CD4-positive, CD25-positive, alpha-beta regulatory T cell (primary cell): ENCODE measurements around the gene ANXA5. TPM values are rescaled to one million over a fixed set of nuclear protein-coding genes. Genes with fewer than 3 reads are reported as not detected.

Source experiments
- ATAC-seq, 2 donors: fragments of 150-1000 bp; cut with Tn5 transposase; one replicate each; pipeline ENCODE4 v1.10.0; 2021; ENCODE audit warnings: low read depth in 2 of 2, moderate number of reproducible peaks in 2 of 2, moderate library complexity in 1 of 2
- DNase-seq, 3 donors: peaks; one replicate each; pipeline versions ENCODE4 v3.0.0 to v3.0.0-alpha.2; 2012 to 2022; ENCODE audit warnings: mixed read lengths in 1 of 3
- H3K27ac ChIP-seq: one replicate; pipeline ENCODE4 v1.7.0; 2013; ENCODE audit warnings: mild to moderate bottlenecking, low read length; ENCODE audit not compliant: insufficient read depth, poor library complexity, severe bottlenecking
- H3K27me3 ChIP-seq: one replicate; pipeline ENCODE4 v1.7.0; 2013; ENCODE audit warnings: low read length; ENCODE audit not compliant: control insufficient read depth, insufficient read depth
- H3K36me3 ChIP-seq: one replicate; pipeline ENCODE4 v1.7.0; 2013; ENCODE audit warnings: mild to moderate bottlenecking, low read length, moderate library complexity; ENCODE audit not compliant: control insufficient read depth, insufficient read depth
- H3K4me1 ChIP-seq: 2 replicates; pipeline ENCODE4 v1.7.0; 2013; ENCODE audit warnings: mild to moderate bottlenecking, low read length; ENCODE audit not compliant: insufficient read depth, control insufficient read depth, poor library complexity, severe bottlenecking
- H3K4me3 ChIP-seq: one replicate; pipeline ENCODE4 v1.7.0; 2013; ENCODE audit warnings: low read depth, mild to moderate bottlenecking, low read length, moderate library complexity
- H3K9me3 ChIP-seq, 2 experiments: 1 replicate in 1 of 2; 2 replicates in 1 of 2; pipeline ENCODE4 v1.7.0; 2013; ENCODE audit warnings: low read length in 2 of 2, mild to moderate bottlenecking in 1 of 2, moderate library complexity in 1 of 2; ENCODE audit not compliant: control insufficient read depth in 2 of 2
- H3K27ac Mint-ChIP-seq, 3 donors: one replicate each; pipeline ENCODE4 v1.8.0; 2020 to 2022; ENCODE audit warnings: mild to moderate bottlenecking in 3 of 3, mixed read lengths in 3 of 3, moderate library complexity in 2 of 3
- H3K27me3 Mint-ChIP-seq: one replicate; pipeline ENCODE4 v1.8.0; 2022; ENCODE audit warnings: mild to moderate bottlenecking, mixed read lengths
- H3K36me3 Mint-ChIP-seq: one replicate; pipeline ENCODE4 v1.8.0; 2020; ENCODE audit warnings: mixed read lengths
- H3K4me1 Mint-ChIP-seq, 4 donors: one replicate each; pipeline ENCODE4 v1.8.0; 2020 to 2022; ENCODE audit warnings: mixed read lengths in 4 of 4, mild to moderate bottlenecking in 1 of 4
- H3K4me3 Mint-ChIP-seq, 4 donors: one replicate each; pipeline ENCODE4 v1.8.0; 2020 to 2022; ENCODE audit warnings: mild to moderate bottlenecking in 4 of 4, mixed read lengths in 4 of 4, moderate library complexity in 3 of 4
- H3K9me3 Mint-ChIP-seq, 7 donors: one replicate each; pipeline ENCODE4 v1.8.0; 2020 to 2022; ENCODE audit warnings: mixed read lengths in 7 of 7, mild to moderate bottlenecking in 3 of 7, moderate library complexity in 2 of 7
- polyA plus RNA-seq, 4 donors: library from polyadenylated mRNA; unstranded; fragments of 300-500 nt; fragmentation: Illumina TruSeq; gene quantifications; one replicate each; pipeline ENCODE4 v1.2.3, GENCODE V29; 2021
- total RNA-seq: library from RNA; stranded (reverse); gene quantifications from one replicate; pipeline ENCODE4 v1.2.3, GENCODE V29; 2022

ANXA5 gene
- total and polyA plus RNA-seq, 5 donors from 2014 or later: 125 to 380 (median 226) TPM

GRCh38 chr4:121653986-121654385, 42.8 kb downstream of the ANXA5 start:
- H3K36me3 Mint-ChIP-seq: no peaks in the 10 kb centered on the region
- Histone ChIP-seq H3K27ac (no peak overlapping the region), H3K9me3 (no peaks in the 10 kb centered on the region), H3K4me1 (no peaks in the 10 kb centered on the region), H3K27me3 (no peaks in the 10 kb centered on the region), H3K4me3 (no peak overlapping the region), H3K36me3 (no peaks in the 10 kb centered on the region)
- H3K4me3 Mint-ChIP-seq: no peak overlapping the region
- H3K27me3 Mint-ChIP-seq: peaks cover 11% of the 10 kb centered on the region
- ATAC-seq (no peak), DNase-seq (no peak)
- no peak overlapping the region for H3K27ac Mint-ChIP-seq
- H3K4me1 Mint-ChIP-seq: no peaks in the 10 kb centered on the region
- H3K9me3 Mint-ChIP-seq: peaks cover 0 to 2% (median 0%) of the 10 kb centered on the region in 7 donors

GRCh38 chr4:121653214-121653613, 43.6 kb downstream of the ANXA5 start:
- no peak for DNase-seq
- H3K27ac ChIP-seq: no peak overlapping the region
- peaks cover 0 to 2% (median 0%) of the 10 kb centered on the region in 7 donors for H3K9me3 Mint-ChIP-seq
- no peak overlapping the region for H3K27ac Mint-ChIP-seq
- no peak overlapping the region for H3K4me3 Mint-ChIP-seq
- no peaks in the 10 kb centered on the region for H3K36me3 Mint-ChIP-seq
- H3K36me3 ChIP-seq: no peaks in the 10 kb centered on the region
- H3K9me3 ChIP-seq: no peaks in the 10 kb centered on the region
- H3K4me1 ChIP-seq: no peaks in the 10 kb centered on the region
- H3K27me3 Mint-ChIP-seq: peaks cover 11% of the 10 kb centered on the region
- no peaks in the 10 kb centered on the region for H3K4me1 Mint-ChIP-seq
- ATAC-seq: no peak
- no peaks in the 10 kb centered on the region for H3K27me3 ChIP-seq
- H3K4me3 ChIP-seq: no peak overlapping the region

GRCh38 chr4:121651597-121651996, 45.2 kb downstream of the ANXA5 start:
- Mint-ChIP-seq H3K27me3 (peaks cover 11% of the 10 kb centered on the region), H3K36me3 (no peaks in the 10 kb centered on the region), H3K27ac (no peak overlapping the region), H3K9me3 (peaks cover 0 to 2% (median 0%) of the 10 kb centered on the region in 7 donors), H3K4me1 (no peaks in the 10 kb centered on the region), H3K4me3 (no peak overlapping the region)
- DNase-seq (no peak), ATAC-seq (no peak)
- Histone ChIP-seq H3K4me3 (no peak overlapping the region), H3K27me3 (no peaks in the 10 kb centered on the region), H3K4me1 (no peaks in the 10 kb centered on the region), H3K36me3 (no peaks in the 10 kb centered on the region), H3K27ac (no peak overlapping the region), H3K9me3 (no peaks in the 10 kb centered on the region)

GRCh38 chr4:121650741-121651140, 46.0 kb downstream of the ANXA5 start:
- H3K9me3 Mint-ChIP-seq: peaks cover 0 to 2% (median 0%) of the 10 kb centered on the region in 7 donors

GRCh38 chr4:121648516-121648915, 48.3 kb downstream of the ANXA5 start:
- H3K27ac ChIP-seq: no peak overlapping the region
- H3K36me3 ChIP-seq: no peaks in the 10 kb centered on the region
- Mint-ChIP-seq H3K4me3 (no peak overlapping the region), H3K9me3 (peaks cover 0 to 2% (median 0%) of the 10 kb centered on the region in 7 donors), H3K4me1 (no peaks in the 10 kb centered on the region), H3K27ac (no peak overlapping the region), H3K36me3 (no peaks in the 10 kb centered on the region), H3K27me3 (peaks cover 24% of the 10 kb centered on the region)
- DNase-seq: no peak
- H3K4me3 ChIP-seq: no peak overlapping the region
- peaks cover 3% of the 10 kb centered on the region for H3K27me3 ChIP-seq
- no peak for ATAC-seq
- H3K4me1 ChIP-seq: no peaks in the 10 kb centered on the region
- H3K9me3 ChIP-seq: no peaks in the 10 kb centered on the region

More at GRCh38 chr4:121650741-121651140, 46.0 kb downstream of the ANXA5 start:
- peaks cover 3% of the 10 kb centered on the region for H3K27me3 ChIP-seq
- H3K27me3 Mint-ChIP-seq: peaks cover 17% of the 10 kb centered on the region
- H3K4me3 ChIP-seq: no peak overlapping the region
- H3K4me1 Mint-ChIP-seq: no peaks in the 10 kb centered on the region
- H3K27ac Mint-ChIP-seq: no peak overlapping the region
- H3K4me3 Mint-ChIP-seq: no peak overlapping the region
- ATAC-seq (no peak), DNase-seq (no peak)
- H3K36me3 Mint-ChIP-seq: no peaks in the 10 kb centered on the region
- H3K9me3 ChIP-seq: no peaks in the 10 kb centered on the region
- no peaks in the 10 kb centered on the region for H3K4me1 ChIP-seq
- no peak overlapping the region for H3K27ac ChIP-seq
- H3K36me3 ChIP-seq: no peaks in the 10 kb centered on the region

- Histone ChIP-seq H3K9me3 (no peaks in the 10 kb centered on the region), H3K36me3 (no peaks in the 10 kb centered on the region), H3K4me3 (no peak overlapping the region), H3K27ac (no peak overlapping the region), H3K4me1 (no peaks in the 10 kb centered on the region), H3K27me3 (peaks cover 3% of the 10 kb centered on the region)
- H3K4me1 Mint-ChIP-seq: no peaks in the 10 kb centered on the region
- H3K4me3 Mint-ChIP-seq: no peak overlapping the region
- H3K27me3 Mint-ChIP-seq: peaks cover 25% of the 10 kb centered on the region
- ATAC-seq (no peak), DNase-seq (no peak)
- H3K27ac Mint-ChIP-seq: no peak overlapping the region
- H3K9me3 Mint-ChIP-seq: peaks cover 0 to 4% (median 0%) of the 10 kb centered on the region in 7 donors
- no peaks in the 10 kb centered on the region for H3K36me3 Mint-ChIP-seq
Observed at GRCh38 chr4:121642876-121643585, 53.7 kb downstream of the ANXA5 start.

GRCh38 chr4:121642292-121642691, 54.5 kb downstream of the ANXA5 start:
- no peak for DNase-seq
- no peak overlapping the region for H3K4me3 ChIP-seq
- no peaks in the 10 kb centered on the region for H3K36me3 ChIP-seq
- Mint-ChIP-seq H3K4me3 (no peak overlapping the region), H3K27ac (no peak overlapping the region), H3K4me1 (no peaks in the 10 kb centered on the region), H3K9me3 (peaks cover 0 to 2% (median 0%) of the 10 kb centered on the region in 7 donors), H3K27me3 (peaks cover 25% of the 10 kb centered on the region), H3K36me3 (no peaks in the 10 kb centered on the region)
- no peaks in the 10 kb centered on the region for H3K9me3 ChIP-seq
- H3K27me3 ChIP-seq: peaks cover 3% of the 10 kb centered on the region
- no peak overlapping the region for H3K27ac ChIP-seq
- ATAC-seq: no peak
- H3K4me1 ChIP-seq: no peaks in the 10 kb centered on the region

GRCh38 chr4:121633653-121634052, 63.1 kb downstream of the ANXA5 start:
- no peak overlapping the region for H3K4me3 Mint-ChIP-seq

More at GRCh38 chr4:121633653-121634052, 63.1 kb downstream of the ANXA5 start:
- H3K4me1 Mint-ChIP-seq: no peaks in the 10 kb centered on the region
- no peaks in the 10 kb centered on the region for H3K9me3 ChIP-seq
- ATAC-seq: no peak
- peaks cover 15% of the 10 kb centered on the region for H3K27me3 ChIP-seq
- H3K36me3 Mint-ChIP-seq: no peaks in the 10 kb centered on the region
- no peak overlapping the region for H3K27ac ChIP-seq
- no peaks in the 10 kb centered on the region for H3K4me1 ChIP-seq
- DNase-seq: no peak
- H3K27me3 Mint-ChIP-seq: peaks cover 20% of the 10 kb centered on the region
- no peak overlapping the region for H3K4me3 ChIP-seq
- peaks cover 0 to 1% (median 0%) of the 10 kb centered on the region in 7 donors for H3K9me3 Mint-ChIP-seq
- H3K36me3 ChIP-seq: no peaks in the 10 kb centered on the region
- no peak overlapping the region for H3K27ac Mint-ChIP-seq
